ENCODE results near the gene CEP63.

Gene CEP63

DNA sequence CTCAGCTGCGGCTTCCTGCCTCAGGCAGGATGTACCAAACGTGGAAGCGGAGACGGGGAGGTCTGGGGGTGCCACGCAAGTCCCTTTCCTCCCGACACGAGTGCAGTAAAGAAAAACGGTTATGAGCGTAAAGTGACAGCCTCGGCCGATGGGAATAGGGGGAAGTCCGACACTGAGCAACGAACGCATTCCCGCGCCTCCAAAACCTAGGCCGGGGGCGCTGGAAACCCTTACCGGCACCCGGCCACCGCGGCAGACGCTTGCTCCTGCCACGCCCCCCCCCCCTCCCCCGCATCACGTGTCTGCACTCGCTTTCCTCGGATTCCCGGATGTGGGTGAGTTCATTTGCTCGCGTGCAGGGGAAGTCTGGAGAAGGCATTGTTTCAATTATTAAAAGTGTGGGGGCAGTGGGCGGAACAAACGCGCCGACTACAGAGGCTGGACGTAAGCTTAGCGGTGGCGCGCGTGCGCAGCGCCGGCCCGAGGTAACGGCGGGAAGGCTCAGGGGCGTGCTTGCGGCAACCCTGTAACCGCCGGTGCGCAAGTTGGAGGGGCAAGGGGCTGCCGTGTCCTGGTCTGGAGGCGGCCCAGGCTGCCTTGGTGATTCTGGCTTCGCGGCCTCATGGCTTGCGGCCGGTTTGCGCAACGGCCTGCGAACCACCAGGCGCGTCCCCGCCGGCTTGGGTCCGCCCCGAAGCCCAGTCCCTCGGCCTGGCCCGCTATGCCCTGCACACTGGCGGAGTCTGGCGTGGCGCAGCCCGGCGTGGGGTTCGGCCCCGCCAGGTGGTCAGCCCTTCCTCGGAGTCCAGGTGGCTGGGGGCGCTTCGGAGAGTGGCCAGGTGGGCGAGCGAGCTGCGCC lies at the start of gene CEP63, which contains the start of gene ANAPC13:
Gene CEP63, plus strand, starts transcription at position 340 of the 859 bp plus-strand sequence. CDS start 9,264 bp downstream, outside the sequence.
Gene ANAPC13, minus strand, starts transcription at position 268 of the 859 bp plus-strand sequence. CDS start 3,081 bp downstream, outside the sequence.
- Mint-ChIP-seq H3K9me3 (no peaks in the 10 kb centered on the region), H3K27ac (peak within 1 kb of the TSS; percentile 96), H3K27me3 (no peaks in the 10 kb centered on the region), H3K36me3 (peaks cover 34% of the 10 kb centered on the region), H3K4me3 (peak within 1 kb of the TSS; percentile 99), H3K4me1 (peaks cover 54% of the 10 kb centered on the region)
- peak; percentile 93 for ATAC-seq

DNA sequence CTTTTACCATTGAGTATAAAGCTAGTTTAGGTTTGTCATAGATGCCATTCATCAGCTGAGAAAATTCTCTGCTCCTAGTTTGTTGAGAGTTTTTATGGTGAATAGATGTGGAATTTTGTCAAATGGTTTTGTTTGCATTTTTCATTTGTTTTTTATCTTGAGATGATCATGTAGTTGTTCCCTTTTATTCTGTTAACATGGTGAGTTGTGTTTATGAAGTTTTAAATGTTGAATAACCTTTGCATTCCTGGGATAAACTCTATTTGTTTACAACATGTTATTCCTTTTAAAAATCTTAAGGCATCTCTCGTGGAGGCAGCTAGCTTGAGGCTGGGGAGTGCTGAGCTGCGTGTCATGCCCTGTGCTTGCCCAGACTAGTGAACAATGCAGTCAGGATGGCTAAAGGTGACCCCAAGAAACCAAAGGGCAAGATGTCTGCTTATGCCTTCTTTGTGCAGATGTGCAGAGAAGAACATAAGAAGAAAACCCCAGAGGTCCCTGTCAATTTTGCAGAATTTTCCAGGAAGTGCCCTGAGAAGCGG lies 48.6 kb upstream of the CEP63 start:
- ATAC-seq, result no peak
- Mint-ChIP-seq H3K4me3 (no peak overlapping the region), H3K36me3 (no peaks in the 10 kb centered on the region), H3K4me1 (no peaks in the 10 kb centered on the region), H3K27me3 (peaks cover 30% of the 10 kb centered on the region), H3K27ac (no peak overlapping the region), H3K9me3 (peaks cover 3% of the 10 kb centered on the region)

DNA sequence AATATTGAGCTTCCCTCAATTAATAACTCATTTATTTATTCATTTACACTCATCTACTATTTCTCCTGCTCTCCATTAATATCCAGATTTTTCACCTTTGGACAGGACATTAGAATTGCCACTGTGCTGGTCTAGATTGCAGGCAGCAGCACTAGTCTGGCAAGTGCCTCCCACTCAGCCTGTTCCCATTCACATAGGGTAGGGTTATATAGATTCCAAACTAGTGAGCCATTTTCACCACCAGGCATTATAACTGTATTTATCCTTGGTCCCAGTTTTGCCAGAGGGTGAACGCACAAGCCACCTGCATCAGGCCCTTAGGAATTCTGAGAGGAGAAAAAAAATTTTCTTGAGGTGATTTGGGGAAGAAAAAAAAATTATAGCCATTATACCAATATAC lies 44.5 kb upstream of the CEP63 start:
- H3K4me3 Mint-ChIP-seq, result no peak overlapping the region
- no peaks in the 10 kb centered on the region for H3K4me1 Mint-ChIP-seq
- peaks cover 12% of the 10 kb centered on the region for H3K9me3 Mint-ChIP-seq
- peaks cover 39% of the 10 kb centered on the region for H3K27me3 Mint-ChIP-seq
- no peak overlapping the region for H3K27ac Mint-ChIP-seq
- no peaks in the 10 kb centered on the region for H3K36me3 Mint-ChIP-seq
- no peak for ATAC-seq

DNA sequence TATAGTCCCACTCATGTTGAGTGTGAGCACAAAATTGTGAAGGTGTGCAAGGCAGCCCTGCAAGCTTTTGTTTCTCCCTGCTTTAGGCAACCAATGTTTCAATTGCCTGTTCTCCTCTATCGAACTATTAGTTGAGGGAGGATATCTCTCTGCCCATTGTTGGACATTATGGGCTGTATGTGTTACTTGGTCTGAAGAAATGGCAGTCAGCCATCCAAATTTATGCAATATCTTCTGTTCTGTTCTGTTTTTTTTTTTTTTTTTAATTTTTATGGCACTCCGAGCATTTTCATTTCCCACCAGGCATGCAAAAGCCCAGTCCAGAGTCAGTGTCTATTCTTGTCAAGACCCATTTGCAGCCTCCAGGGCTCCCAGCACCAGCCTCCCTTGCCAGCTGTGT lies 44.0 kb upstream of the CEP63 start:
- Mint-ChIP-seq H3K9me3 (peaks cover 15% of the 10 kb centered on the region), H3K36me3 (no peaks in the 10 kb centered on the region), H3K27me3 (peaks cover 44% of the 10 kb centered on the region), H3K4me3 (no peak overlapping the region), H3K4me1 (no peaks in the 10 kb centered on the region), H3K27ac (no peak overlapping the region)
- ATAC-seq, result no peak

DNA sequence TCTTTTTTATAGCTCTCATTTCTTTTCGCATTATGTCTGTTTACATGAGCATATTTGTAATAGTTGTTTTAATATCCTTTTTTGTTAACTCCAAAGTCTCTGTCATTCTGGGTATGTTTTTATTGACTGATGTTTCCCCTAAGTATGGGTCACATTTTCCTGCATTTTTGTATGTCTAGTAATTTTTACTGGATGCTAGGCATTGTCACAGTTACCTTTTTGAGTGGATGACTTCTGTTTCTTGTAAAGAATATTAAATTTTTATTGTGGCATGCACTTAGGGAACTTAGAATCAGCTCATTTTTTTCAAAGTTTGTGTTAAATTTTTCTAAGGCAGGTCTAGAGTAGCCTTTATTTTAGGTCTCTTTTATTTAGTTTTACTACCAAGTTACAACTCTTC lies 40.8 kb upstream of the CEP63 start:
- H3K4me1 Mint-ChIP-seq, result no peaks in the 10 kb centered on the region
- H3K27ac Mint-ChIP-seq, result no peak overlapping the region
- H3K36me3 Mint-ChIP-seq, result no peaks in the 10 kb centered on the region
- peaks cover 52% of the 10 kb centered on the region for H3K27me3 Mint-ChIP-seq
- ATAC-seq, result no peak
- H3K4me3 Mint-ChIP-seq, result no peak overlapping the region
- peaks cover 15% of the 10 kb centered on the region for H3K9me3 Mint-ChIP-seq

DNA sequence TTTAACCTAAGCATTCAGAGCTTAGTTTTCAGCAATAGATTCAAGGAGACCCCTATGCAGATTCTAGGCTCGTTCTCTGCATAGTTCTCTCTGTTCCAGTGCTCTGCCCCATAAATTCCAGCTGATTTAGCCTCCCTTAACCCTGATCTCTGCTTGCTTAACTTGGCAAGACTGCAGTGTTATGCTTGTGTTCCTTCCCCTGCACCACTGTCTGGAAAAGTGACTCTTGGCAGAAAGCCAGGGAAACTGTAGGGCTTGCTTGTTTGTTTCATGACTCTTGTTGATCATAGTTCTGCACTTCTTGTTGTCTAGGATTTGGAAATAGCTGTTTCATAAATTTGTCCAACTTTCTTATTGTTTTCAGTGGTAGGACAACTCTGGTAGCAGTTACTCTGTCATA lies 40.2 kb upstream of the CEP63 start:
- Mint-ChIP-seq H3K36me3 (no peaks in the 10 kb centered on the region), H3K27ac (no peak overlapping the region), H3K9me3 (peaks cover 15% of the 10 kb centered on the region), H3K4me1 (no peaks in the 10 kb centered on the region), H3K4me3 (no peak overlapping the region), H3K27me3 (peaks cover 47% of the 10 kb centered on the region)
- ATAC-seq, result no peak

DNA sequence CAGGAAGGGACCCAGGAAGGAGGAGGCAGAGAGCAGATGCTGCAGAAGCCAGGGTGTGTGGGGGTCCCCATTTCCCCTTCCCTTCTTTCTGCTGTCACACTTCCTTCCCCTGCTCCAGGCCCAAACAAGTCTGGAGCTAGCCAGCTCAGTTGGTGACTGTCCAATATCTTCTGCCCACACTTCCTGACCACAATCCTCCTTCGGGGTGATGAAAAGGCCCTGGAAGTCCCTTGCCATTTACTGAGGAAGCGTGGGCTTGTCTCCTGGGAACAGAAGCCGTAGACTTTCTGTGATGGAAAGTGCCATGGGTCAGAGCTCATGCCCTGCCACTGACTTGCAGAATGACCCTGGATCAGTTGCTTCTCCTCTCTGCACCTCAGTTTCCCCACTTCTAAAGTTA lies 39.1 kb upstream of the CEP63 start:
- no peak for ATAC-seq
- no peaks in the 10 kb centered on the region for H3K4me1 Mint-ChIP-seq
- no peak overlapping the region for H3K4me3 Mint-ChIP-seq
- peaks cover 40% of the 10 kb centered on the region for H3K27me3 Mint-ChIP-seq
- H3K9me3 Mint-ChIP-seq, result peaks cover 15% of the 10 kb centered on the region
- no peaks in the 10 kb centered on the region for H3K36me3 Mint-ChIP-seq
- H3K27ac Mint-ChIP-seq, result no peak overlapping the region

DNA sequence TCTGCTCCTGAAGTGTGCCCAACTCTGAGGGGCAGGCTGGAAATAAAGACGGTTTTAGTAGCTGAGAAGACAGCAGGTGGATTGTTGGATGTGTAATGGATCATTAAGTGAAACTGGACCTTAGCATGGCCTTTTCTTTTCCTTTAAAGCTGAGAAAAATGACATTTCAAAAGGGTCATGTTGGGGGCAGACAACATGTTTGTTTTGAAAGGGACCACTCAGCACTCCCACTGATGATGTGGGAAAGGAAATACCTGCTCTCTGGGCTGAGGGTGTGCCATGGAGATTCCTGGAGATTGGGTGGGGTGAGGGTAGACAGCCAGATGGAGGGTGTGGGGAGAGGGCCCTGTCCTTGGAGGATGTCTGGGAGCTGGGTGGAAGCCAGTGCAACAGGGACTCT lies 38.5 kb upstream of the CEP63 start:
- H3K4me3 Mint-ChIP-seq, result no peak overlapping the region
- peaks cover 15% of the 10 kb centered on the region for H3K9me3 Mint-ChIP-seq
- H3K36me3 Mint-ChIP-seq, result no peaks in the 10 kb centered on the region
- H3K4me1 Mint-ChIP-seq, result no peaks in the 10 kb centered on the region
- no peak overlapping the region for H3K27ac Mint-ChIP-seq
- no peak for ATAC-seq
- peaks cover 40% of the 10 kb centered on the region for H3K27me3 Mint-ChIP-seq

DNA sequence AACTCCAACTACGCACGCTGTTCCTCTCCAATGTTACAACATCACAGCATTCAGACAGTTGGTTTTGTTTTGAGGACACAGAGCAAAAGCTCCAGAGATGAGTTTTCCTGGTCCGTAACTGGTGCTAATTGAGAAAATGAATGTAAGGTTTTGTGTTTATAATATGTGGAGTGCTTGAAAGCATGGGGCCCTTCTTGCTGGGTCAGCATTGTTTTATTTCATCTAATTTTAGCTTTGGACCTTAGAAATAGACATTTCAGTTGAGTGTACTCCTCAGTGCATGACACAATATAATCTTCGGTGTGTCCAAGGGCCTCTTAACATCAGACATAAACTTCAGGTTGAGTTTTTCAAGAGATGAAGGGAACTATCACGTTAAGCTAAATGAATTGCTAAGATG lies 37.2 kb upstream of the CEP63 start:
- no peak overlapping the region for H3K27ac Mint-ChIP-seq
- H3K9me3 Mint-ChIP-seq, result peaks cover 15% of the 10 kb centered on the region
- H3K27me3 Mint-ChIP-seq, result peaks cover 40% of the 10 kb centered on the region
- no peaks in the 10 kb centered on the region for H3K36me3 Mint-ChIP-seq
- H3K4me3 Mint-ChIP-seq, result no peak overlapping the region
- no peak for ATAC-seq
- no peaks in the 10 kb centered on the region for H3K4me1 Mint-ChIP-seq

DNA sequence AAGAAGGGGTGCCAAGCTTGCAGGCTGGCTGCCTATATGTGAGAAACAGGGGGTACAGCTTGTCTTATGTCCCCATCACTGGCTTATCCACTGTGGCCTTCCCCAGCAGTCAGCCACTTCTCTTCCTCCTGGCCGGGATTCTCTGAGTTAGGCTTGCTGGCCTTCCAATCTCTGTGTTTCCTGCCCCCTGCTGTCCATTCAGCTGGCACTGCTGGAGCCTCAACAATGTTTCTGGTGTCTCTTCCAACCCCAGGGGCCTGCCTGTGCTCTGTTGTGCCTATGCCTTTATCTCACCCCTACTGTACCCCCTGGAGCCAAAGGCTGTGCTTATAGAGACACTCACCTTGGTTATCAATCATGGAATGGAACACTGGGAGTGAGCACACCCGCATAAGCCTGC lies 36.6 kb upstream of the CEP63 start:
- Mint-ChIP-seq H3K4me1 (no peaks in the 10 kb centered on the region), H3K27me3 (peaks cover 39% of the 10 kb centered on the region), H3K36me3 (no peaks in the 10 kb centered on the region), H3K27ac (no peak overlapping the region), H3K9me3 (peaks cover 15% of the 10 kb centered on the region), H3K4me3 (no peak overlapping the region)
- ATAC-seq, result no peak

DNA sequence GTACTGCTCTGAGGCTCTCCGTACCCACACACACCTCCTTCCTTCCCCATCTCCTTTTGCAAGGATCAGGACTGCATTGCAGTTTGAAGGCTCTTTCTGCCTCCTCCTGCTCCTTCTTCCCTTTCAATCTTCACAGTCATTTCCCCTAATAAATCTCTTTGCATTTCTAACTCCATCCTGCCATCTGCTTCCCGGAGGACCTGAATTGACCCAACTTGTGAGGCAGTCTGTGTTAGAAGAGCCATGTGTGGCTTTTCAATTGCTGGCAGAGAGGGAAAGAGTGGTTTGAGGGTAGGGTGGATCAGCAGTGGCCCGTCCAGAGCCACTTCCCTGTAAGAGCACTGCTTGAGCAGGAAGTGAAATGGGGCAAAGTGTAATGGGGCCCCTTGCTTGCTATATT lies 35.9 kb upstream of the CEP63 start:
- Mint-ChIP-seq H3K4me1 (no peaks in the 10 kb centered on the region), H3K27ac (no peak overlapping the region), H3K9me3 (peaks cover 10% of the 10 kb centered on the region), H3K27me3 (peaks cover 32% of the 10 kb centered on the region), H3K36me3 (no peaks in the 10 kb centered on the region), H3K4me3 (no peak overlapping the region)
- ATAC-seq, result no peak

DNA sequence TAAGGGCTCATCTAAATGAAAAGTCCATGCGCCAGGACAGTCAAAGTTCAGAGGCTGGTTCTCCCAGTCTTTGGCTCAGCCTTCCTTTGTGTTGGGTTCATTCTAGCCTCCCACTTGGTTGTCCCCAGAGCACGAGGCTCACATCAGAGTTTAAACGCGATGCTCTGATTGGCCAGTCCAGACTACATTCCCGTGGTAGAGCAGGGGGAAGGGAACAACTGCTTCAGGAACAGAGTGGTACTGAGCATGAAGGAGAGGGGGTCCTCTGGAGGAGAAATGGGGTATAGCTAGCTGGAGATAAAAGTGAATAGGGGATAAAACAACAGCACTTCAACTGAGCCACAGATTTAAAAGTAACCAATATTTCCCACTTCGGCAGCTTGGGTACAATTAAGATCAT lies 32.2 kb upstream of the CEP63 start:
- no peak for ATAC-seq
- Mint-ChIP-seq H3K36me3 (no peaks in the 10 kb centered on the region), H3K4me1 (no peaks in the 10 kb centered on the region), H3K9me3 (no peaks in the 10 kb centered on the region), H3K27ac (no peak overlapping the region), H3K27me3 (peaks cover 13% of the 10 kb centered on the region), H3K4me3 (no peak overlapping the region)

DNA sequence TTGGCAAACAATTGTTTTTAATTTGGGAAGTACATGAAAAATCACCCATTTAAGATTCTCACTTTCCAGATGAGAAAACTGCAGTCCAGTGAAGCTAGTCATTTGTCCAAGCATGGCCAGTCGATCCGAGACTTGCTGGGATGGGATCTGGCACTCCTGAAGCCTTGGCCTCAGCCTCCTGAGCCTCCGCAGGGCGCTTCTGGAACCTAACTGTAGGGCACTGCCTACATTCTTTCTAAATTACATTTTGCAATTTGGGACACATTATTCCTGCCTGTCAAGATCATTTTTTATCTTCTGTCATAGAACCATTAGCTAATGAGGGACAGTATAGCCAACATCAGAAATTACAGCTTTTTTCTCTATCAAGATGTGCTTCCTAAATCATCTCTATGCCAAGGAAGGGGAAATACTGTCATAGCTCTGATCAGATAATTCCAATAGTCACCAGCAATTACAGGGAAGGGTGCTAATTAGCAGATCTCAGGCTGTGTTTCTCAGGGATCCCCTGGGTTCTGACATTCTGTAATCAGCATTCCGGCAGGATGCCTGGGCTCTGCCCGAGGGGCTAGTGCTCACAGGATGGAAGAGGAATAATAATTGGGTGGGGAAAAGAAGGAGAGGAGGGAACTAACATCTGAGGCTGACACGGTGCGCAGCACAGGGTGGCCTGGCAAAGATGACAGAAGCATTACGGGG lies 28.3 kb upstream of the CEP63 start:
- Mint-ChIP-seq H3K9me3 (no peaks in the 10 kb centered on the region), H3K27me3 (peaks cover 13% of the 10 kb centered on the region), H3K4me3 (no peak overlapping the region), H3K4me1 (no peaks in the 10 kb centered on the region), H3K27ac (no peak overlapping the region), H3K36me3 (no peaks in the 10 kb centered on the region)
- ATAC-seq, result no peak

DNA sequence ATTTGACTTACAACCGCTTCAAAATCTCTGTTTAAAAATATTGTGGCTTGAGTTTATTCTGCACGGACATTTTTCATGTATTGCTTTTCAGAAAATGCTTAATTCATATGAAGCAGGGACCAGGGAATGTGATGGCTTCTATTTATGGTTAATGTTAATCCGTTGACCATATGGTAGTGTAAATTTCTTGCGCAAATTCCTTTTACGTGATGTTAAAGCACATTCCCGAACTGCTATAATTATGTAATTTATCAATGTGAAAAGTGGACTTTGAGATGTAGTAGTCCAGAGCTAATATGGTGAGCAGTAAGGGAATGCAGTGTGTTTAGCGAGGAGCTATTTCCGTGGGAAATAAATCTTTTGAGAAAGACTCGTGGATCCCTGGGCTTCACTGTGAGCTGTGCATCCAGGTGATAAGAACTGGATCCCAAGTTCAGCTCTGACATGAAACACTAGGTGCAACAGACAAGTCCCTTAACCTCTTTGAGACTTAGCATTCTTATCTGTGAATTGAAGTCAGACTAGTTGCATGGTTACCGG lies 27.4 kb upstream of the CEP63 start:
- H3K9me3 Mint-ChIP-seq, result no peaks in the 10 kb centered on the region
- peaks cover 13% of the 10 kb centered on the region for H3K27me3 Mint-ChIP-seq
- no peak for ATAC-seq
- no peaks in the 10 kb centered on the region for H3K4me1 Mint-ChIP-seq
- no peaks in the 10 kb centered on the region for H3K36me3 Mint-ChIP-seq
- H3K27ac Mint-ChIP-seq, result no peak overlapping the region
- no peak overlapping the region for H3K4me3 Mint-ChIP-seq

DNA sequence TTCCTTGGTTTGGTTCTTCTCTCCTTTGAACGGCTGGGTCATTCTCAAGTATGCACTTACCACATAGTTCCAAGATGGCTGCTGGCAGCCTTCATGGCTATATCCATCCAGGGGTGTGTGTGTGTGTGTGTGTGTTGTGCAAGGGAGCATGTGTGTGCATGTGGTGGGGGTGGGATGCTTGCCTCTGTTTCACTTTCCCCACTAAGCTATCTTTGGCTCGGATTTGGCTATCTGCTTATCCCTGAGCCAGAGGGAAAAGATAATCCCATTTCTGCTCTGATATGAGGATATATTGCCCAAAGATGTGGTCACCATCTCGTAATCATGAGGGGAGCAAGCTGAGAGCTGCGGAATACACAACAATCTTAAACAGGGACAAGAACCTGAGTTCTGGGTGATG lies 26.3 kb upstream of the CEP63 start:
- no peak overlapping the region for H3K4me3 Mint-ChIP-seq

More for the DNA sequence above, 26.3 kb upstream of the CEP63 start:
- no peak overlapping the region for H3K27ac Mint-ChIP-seq
- H3K4me1 Mint-ChIP-seq, result no peaks in the 10 kb centered on the region
- H3K9me3 Mint-ChIP-seq, result no peaks in the 10 kb centered on the region
- H3K27me3 Mint-ChIP-seq, result peaks cover 23% of the 10 kb centered on the region
- H3K36me3 Mint-ChIP-seq, result no peaks in the 10 kb centered on the region
- ATAC-seq, result no peak
